Nephron progenitor cell (in vitro differentiated cells): Measurements from ENCODE around the gene ERICH3.

ENCODE experiments used
- DNase-seq: peaks from one replicate; pipeline ENCODE4 v3.0.0; 2021
- H3K27ac Mint-ChIP-seq: 2 replicates; pipeline ENCODE4 v1.8.0; 2021; ENCODE audit warnings: mild to moderate bottlenecking, moderate library complexity, mixed read lengths
- H3K27me3 Mint-ChIP-seq: 2 replicates; pipeline ENCODE4 v1.8.0; 2021; ENCODE audit warnings: mild to moderate bottlenecking, low read depth, mixed read lengths; ENCODE audit not compliant: poor library complexity
- H3K36me3 Mint-ChIP-seq: 2 replicates; pipeline ENCODE4 v1.8.0; 2021; ENCODE audit warnings: low read depth, mixed read lengths
- H3K4me1 Mint-ChIP-seq: 2 replicates; pipeline ENCODE4 v1.8.0; 2021; ENCODE audit warnings: mixed read lengths
- H3K4me3 Mint-ChIP-seq: 2 replicates; pipeline ENCODE4 v1.8.0; 2021; ENCODE audit warnings: mild to moderate bottlenecking, moderate library complexity, mixed read lengths
- H3K9me3 Mint-ChIP-seq: 2 replicates; pipeline ENCODE4 v1.8.0; 2021; ENCODE audit warnings: mild to moderate bottlenecking, moderate library complexity, mixed read lengths
- CTCF ChIP-seq: fragments of 200-600 bp; sonication (generic); IDR thresholded peaks from 2 replicates; pipeline ENCODE4 v1.5.0; 2021; ENCODE audit warnings: antibody characterized with exemption

Gene ERICH3

DNA sequence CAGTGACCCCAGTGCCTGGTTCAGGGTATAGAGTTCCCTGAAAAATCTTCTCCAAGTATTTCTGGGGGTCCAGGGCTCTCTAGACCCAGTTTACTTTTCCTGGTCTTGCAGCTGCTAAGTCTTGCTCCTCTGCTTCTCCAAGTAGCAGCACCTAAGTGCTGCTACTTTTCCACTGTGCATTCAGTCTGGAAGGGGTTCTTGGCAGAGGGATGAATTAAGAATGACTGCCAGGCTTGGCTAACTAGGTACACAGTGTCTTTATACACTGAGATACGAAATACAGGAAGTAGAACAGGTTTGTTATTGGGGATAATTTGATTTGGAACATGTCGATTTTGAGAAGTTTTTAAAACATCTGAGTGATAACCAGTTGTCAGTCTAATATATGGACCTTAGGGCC, 24.2 kb upstream of the ERICH3 start:
- Mint-ChIP-seq H3K27ac (peak overlapping the region; percentile 3), H3K9me3 (no peaks in the 10 kb centered on the region), H3K36me3 (peaks cover 4% of the 10 kb centered on the region), H3K27me3 (no peaks in the 10 kb centered on the region), H3K4me3 (no peak overlapping the region), H3K4me1 (no peaks in the 10 kb centered on the region)
- no peak for TF ChIP-seq CTCF
- no peak for DNase-seq

DNA sequence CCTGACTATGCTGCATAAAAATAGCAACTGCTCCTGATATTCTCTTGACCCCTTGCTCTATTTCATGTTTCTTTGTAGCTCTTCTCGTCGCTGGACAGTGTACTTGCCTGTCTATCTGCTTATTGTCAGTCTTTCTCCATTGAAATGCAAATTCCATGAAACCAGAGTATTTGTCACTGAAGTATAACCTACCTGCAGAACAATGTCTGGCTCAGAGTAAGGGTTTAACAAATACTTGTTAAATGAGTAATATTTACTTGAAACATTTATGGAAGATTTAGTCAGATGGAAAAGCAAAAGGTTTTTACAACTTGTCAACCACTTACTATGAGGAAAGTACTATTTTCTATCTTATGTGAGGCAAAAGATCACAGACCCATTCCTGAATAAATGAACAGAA, 19.9 kb upstream of the ERICH3 start:
- Mint-ChIP-seq H3K4me3 (no peak overlapping the region), H3K27ac (no peak overlapping the region), H3K4me1 (peaks cover 19% of the 10 kb centered on the region), H3K9me3 (no peaks in the 10 kb centered on the region), H3K36me3 (no peaks in the 10 kb centered on the region), H3K27me3 (no peaks in the 10 kb centered on the region)
- TF ChIP-seq CTCF, result no peak
- no peak for DNase-seq

- H3K27me3 Mint-ChIP-seq, result no peaks in the 10 kb centered on the region
- H3K9me3 Mint-ChIP-seq, result no peaks in the 10 kb centered on the region
Measured at GRCh38 chr1:74690909-74691308, 17.3 kb upstream of the ERICH3 start.

DNA sequence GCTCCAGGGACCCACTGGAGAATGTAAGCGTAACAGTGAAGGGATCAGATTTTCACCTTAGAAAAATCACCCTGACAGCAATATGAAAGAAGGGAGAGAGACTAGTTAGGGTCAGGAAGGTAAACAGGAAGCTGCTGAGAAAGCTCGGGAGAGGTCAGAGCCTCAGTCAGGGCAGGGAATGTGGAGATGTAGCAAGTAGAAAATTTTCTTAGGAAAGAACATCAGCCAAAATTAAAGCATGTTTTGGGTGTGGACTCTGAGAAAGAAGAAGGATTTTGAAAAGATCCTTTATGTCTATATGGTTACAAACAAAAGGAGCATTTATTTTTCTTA, 16.7 kb upstream of the ERICH3 start:
- Mint-ChIP-seq H3K27me3 (no peaks in the 10 kb centered on the region), H3K4me1 (peaks cover 23% of the 10 kb centered on the region), H3K4me3 (peak overlapping the region; percentile 44), H3K27ac (peak overlapping the region; percentile 89), H3K9me3 (no peaks in the 10 kb centered on the region), H3K36me3 (no peaks in the 10 kb centered on the region)
- no peak for DNase-seq
- no peak for TF ChIP-seq CTCF

More at GRCh38 chr1:74690909-74691308, 17.3 kb upstream of the ERICH3 start:
- H3K27ac Mint-ChIP-seq, result peak overlapping the region; percentile 89
- H3K36me3 Mint-ChIP-seq, result no peaks in the 10 kb centered on the region
- peaks cover 23% of the 10 kb centered on the region for H3K4me1 Mint-ChIP-seq
- no peak overlapping the region for H3K4me3 Mint-ChIP-seq
- DNase-seq, result no peak
- no peak for TF ChIP-seq CTCF

DNA sequence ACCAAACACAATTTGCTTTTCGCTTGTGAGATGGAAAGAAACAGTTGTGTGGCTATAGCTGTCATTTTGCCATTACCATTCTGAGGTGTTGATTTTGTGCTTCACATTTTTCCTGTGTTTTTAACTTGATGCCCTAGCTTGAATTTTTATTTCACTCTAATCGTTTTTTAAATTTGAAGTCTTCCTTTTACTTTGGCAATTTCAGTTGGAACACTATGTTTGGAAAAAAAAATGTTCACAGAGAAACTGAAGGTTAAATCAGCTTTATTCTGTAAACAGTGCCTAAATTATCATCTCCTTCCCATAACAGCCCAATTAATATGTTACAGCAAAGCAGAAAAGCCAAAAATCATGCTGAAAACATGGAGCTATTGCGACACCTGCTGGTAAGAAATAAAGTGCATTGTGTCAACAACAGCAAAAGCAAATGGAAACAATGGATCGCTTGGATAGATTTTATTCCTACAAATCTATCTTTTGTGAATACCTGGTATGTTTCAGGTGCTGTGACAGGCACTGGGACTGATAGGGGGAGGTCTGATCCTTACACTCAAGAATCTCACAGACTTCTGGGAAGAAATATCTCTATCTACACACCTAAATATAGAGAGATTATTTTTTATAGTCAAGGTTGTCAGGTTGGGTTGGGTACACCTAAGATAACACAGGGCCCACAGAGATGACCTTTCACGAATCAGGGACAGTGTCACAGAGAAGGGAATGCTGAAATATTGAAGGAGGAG, 16.2 kb upstream of the ERICH3 start:
- peaks cover 23% of the 10 kb centered on the region for H3K4me1 Mint-ChIP-seq
- TF ChIP-seq CTCF, result peak; percentile 80
- H3K9me3 Mint-ChIP-seq, result no peaks in the 10 kb centered on the region
- peak; percentile 63 for DNase-seq
- H3K4me3 Mint-ChIP-seq, result peak overlapping the region; percentile 44
- H3K27ac Mint-ChIP-seq, result peak overlapping the region; percentile 89
- H3K27me3 Mint-ChIP-seq, result no peaks in the 10 kb centered on the region
- H3K36me3 Mint-ChIP-seq, result no peaks in the 10 kb centered on the region

DNA sequence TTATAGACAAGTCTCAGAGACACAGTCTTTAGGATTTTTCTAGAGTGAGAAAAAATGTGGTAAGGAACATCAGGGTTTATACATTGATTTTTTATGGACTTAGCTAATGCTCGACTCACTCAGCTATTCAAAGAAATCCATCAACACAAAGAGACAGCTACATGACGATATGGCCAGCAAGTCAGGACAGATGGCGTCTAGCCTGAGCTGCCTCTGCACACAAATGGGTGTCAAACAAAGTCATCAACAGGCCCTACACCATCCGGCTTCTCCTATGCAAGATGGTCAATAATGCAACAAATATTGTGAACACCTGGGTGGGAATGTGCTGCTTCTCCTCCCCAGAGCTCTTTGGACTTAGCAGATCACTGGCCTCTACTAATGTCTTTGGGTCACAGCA, 13.3 kb upstream of the ERICH3 start:
- H3K27ac Mint-ChIP-seq, result no peak overlapping the region
- DNase-seq, result no peak
- no peaks in the 10 kb centered on the region for H3K36me3 Mint-ChIP-seq
- no peaks in the 10 kb centered on the region for H3K27me3 Mint-ChIP-seq
- H3K4me1 Mint-ChIP-seq, result peaks cover 23% of the 10 kb centered on the region
- TF ChIP-seq CTCF, result no peak
- H3K4me3 Mint-ChIP-seq, result no peak overlapping the region
- H3K9me3 Mint-ChIP-seq, result no peaks in the 10 kb centered on the region
